HG03103 (cell line): ENCODE data around the gene PEX13.
A peak's percentile ranks its signal among the peaks of the same experiment; 100 is the strongest.
"Not testable (repeated sequence)": the region's sequence is repeated elsewhere in the genome, so short reads cannot be mapped to it uniquely, and the experiment has no call there.

ENCODE experiments used
- ATAC-seq: cut with Tn5 transposase; IDR thresholded peaks from one replicate; pipeline ENCODE4 v1.9.1; 2021; ENCODE audit warnings: low read depth; ENCODE audit not compliant: unreplicated experiment

PEX13 gene

GRCh38 chr2:61006486-61007105 lies 10.9 kb upstream of the PEX13 start:
- ATAC-seq: no peak

DNA sequence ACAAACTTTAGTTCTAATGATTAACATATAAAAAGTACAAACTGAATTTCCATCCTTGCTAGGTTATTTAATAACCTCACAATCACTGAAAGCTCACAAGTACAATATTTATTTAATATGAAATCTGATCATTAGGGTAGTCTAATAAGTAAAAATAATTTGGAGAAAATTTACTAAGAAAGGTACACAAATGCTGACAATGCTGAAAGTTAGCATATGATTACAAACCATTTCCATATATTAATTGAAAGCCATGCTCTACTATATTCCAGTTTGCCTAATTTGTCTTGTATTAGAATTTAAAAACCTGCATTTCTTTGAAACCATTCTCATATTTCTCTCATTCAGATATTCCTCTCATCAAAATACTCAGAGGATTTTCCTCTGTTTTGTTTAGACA lies 8.2 kb upstream of the PEX13 start:
- no peak for ATAC-seq

DNA sequence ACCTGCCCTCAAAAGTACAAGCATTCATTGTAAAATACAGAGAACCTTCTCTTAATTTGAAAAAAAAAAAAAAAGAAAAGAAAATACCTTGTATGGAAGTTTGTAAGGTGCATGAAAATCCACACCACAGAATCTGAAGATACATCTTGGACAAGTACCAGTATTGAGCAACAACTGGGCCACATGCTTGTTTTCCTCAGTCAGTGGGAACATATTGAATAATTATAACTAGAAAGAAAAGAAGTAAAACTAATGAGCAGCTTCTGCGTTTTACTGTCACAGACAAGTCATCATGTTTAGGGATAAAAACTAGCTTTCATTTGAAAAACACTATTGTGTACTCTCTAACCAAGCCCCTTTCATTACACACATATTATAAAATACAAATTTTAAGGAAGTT lies 5.8 kb upstream of the PEX13 start:
- ATAC-seq: no peak

GRCh38 chr2:61012303-61012702 lies 5.2 kb upstream of the PEX13 start:
- not testable (repeated sequence) for ATAC-seq

DNA sequence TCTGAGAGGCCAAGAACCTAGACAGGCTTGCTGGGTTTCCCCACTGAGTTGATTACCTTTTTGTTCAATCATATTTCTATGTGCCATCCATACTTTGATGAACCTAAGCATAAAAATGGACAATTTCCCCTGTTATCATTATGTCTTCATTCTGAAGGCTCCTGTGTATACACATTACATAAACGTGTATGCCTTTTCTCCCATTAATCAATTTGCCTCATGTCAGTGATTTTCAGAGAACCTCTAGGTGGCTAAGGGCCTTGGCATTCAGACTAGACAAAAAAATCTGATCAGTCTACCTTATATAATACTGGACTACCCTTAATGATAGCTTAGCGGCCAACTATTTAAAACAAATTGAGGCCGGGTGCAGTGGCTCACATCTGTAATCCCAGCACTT lies 4.1 kb upstream of the PEX13 start:
- ATAC-seq: no peak

GRCh38 chr2:61014763-61015162 lies 2.8 kb upstream of the PEX13 start:
- no peak for ATAC-seq

GRCh38 chr2:61015976-61016375 lies 1.5 kb upstream of the PEX13 start:
- no peak for ATAC-seq

- peak; percentile 1 for ATAC-seq
These were observed 1.0 kb upstream of the PEX13 start for GRCh38 chr2:61016392-61017002.

- peak; percentile 65 for ATAC-seq
These were observed 441 bp upstream of the PEX13 start for GRCh38 chr2:61017003-61017555.

- ATAC-seq: no peak
These were observed 817 bp downstream of the PEX13 start for GRCh38 chr2:61018318-61018755.

DNA sequence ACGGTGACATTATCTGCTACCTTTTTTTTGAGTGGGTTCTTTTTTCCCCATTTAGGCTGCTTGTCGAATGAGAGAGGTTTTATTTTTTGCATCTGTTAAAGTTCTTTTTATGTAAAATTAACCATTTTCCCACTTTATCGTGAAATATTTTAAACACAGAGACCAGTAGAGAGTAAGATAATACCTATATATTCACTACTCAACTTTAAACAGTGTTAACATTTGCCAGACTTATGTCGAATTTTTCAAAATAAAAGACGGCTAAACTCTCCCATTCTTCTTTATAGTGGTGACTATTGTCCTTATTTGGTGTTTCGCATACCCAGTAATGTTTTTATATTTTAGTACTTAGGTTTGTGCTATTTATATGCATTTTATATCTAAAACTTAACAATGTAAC lies 1.3 kb downstream of the PEX13 start:
- ATAC-seq: no peak

GRCh38 chr2:61021228-61021660 lies 3.7 kb downstream of the PEX13 start:
- no peak for ATAC-seq

DNA sequence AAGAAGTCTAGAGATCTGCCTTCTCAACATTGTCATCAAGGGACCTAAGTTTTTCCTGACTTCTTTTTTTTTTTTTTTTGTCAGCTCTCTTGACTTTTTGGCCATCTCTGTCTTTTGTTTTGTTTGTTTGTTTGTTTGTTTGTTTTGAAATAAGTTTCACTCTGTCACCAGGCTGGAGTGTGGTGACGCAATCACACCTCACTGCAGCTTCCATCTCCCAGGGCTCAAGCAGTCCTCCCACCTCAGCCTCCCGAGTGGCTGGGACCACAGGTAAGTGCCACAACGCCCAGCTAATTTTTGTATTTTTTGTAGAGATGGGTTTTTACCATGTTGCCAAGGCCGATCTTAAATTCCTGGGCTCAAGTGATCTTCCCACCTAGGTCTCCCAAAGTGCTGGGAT lies 6.2 kb downstream of the PEX13 start:
- no peak for ATAC-seq

DNA sequence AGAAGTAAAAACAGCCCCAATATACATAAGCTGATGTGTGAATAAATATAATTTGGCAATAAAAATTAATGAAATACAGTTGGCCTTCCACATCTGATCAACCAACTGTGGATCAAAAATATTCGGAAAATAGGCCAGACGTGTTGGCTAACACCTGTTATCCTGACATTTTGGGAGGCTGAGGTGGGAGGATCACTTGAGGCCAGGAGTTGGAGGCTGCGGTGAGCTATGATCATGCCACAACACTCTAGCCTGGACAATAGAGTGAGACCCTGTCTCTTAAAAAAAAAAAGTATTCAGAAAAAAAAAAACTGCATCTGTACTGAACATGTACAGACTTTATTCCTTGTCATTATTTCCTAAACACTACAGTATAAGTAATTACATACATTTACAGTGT lies 12.0 kb downstream of the PEX13 start:
- ATAC-seq: no peak

DNA sequence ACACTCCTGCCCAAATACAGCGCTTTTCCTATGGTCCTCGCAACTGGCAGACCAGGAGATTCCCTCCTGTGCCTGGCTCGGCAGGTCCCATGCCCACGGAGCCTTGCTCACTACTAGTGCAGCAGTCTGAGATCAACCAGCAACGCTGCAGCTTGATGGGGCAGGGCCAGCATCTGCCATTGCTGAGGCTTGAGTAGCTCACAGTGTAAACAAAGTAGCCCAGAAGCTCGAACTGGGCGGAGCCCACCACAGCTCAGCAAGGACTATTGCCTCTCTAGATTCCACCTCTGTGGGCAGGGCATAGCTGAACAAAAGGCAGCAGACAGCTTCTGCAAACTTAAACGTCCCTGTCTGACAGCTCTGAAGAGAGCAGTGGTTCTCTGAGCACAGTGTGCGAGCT lies 17.1 kb downstream of the PEX13 start:
- ATAC-seq: not testable (repeated sequence)

GRCh38 chr2:61036643-61037042 lies 19.1 kb downstream of the PEX13 start:
- not testable (repeated sequence) for ATAC-seq

DNA sequence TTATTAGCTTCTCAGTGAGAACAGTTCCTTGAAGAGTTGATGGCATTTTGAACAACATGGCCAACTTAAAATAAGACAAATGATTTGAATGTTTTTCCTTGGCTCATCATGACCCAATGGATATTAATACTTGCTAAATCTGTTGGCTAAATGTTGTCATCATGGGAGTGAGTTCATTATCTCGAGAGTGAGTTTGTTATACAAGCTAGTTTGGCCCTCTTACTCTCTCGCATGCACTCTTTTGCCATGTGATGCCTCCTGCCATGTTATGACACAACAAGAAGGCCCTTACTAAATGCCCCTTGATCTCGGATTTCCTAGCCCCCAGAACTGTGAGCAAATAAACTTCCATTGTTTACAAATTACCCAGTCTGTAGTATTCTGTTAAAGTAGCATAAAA lies 25.3 kb downstream of the PEX13 start:
- no peak for ATAC-seq

- ATAC-seq: no peak
These were observed 27.1 kb downstream of the PEX13 start for GRCh38 chr2:61044636-61045035.

DNA sequence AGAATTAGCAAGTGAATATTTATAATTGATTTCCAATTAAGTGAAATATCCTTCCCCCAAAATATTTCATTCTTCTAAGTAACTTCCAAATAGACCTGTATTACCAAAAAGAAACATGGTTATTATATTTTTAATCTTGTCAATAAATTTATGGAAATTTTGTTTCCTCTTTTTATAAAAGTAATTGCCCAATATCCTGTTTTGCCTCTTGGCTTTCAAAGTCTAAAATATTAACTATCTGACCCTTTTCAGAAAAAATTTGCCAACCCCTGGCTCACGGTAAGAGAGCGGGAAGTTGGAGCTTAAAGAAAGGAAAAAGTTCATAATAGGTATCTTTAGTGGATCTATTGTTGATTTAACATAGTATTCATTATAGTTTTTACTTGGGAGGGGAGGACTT lies 27.7 kb downstream of the PEX13 start:
- no peak for ATAC-seq

- ATAC-seq: no peak
These were observed 28.5 kb downstream of the PEX13 start for GRCh38 chr2:61045999-61046398.

DNA sequence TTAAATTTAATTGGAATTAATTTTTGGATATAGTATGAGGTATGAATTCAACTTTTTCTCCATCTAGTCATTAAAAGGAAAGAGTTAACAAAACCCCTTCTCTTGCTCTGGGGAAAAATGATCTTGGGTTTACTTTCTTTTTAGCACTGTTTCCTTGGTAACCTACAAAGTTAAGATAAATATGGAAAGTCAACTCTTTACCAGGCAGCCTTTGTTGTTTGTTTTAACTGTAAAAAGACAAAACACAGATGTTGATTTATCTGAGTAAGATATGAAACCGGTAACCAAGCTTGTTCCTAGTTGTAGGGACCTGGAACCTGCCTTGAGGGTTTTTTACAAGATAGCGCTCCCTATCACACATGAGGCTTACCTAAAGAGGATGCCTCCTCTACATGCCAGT lies 38.0 kb downstream of the PEX13 start:
- ATAC-seq: no peak

DNA sequence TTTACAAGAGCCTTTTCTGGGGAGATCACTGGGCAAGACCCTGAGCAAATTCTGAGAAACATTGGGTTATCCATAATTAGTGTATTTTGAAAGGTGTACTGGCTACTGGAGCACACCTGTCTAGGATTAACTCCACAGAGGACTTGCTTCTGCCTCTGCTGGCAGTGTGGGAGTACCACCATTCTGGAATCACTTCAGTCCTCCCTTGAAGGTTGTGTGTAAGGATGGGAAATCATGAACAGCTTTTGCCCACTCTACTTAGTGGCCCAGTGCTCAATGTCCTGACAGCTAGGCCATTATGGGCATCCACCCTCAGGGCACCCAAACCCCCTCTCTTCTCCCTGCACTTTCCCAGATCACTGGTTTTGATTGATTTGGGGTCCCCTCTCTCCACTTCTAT lies 40.0 kb downstream of the PEX13 start:
- ATAC-seq: no peak
